K562 (cell line): ENCODE results near the gene ZNF280D. TPM values are rescaled to one million over a fixed set of nuclear protein-coding genes. Genes with fewer than 3 reads are reported as not detected.
A peak's percentile ranks its signal among the peaks of the same experiment; 100 is the strongest.

Source experiments
- CBX2 ChIP-seq: fragments of 200-600 bp; sonication (generic); IDR thresholded peaks from one replicate; pipeline ENCODE4 v1.6.1; 2012; ENCODE audit warnings: mild to moderate bottlenecking, low read length, inconsistent platforms; ENCODE audit not compliant: insufficient read depth, poor library complexity, severe bottlenecking
- GTF2F1 ChIP-seq: IDR thresholded peaks from 2 replicates; pipeline ENCODE4 v1.6.1; 2011; ENCODE audit warnings: low read depth, low read length, improper control_type of control experiment
- KLF10 ChIP-seq: fragments of 250-450 bp; sonication (Bioruptor Pico); IDR thresholded peaks from 2 replicates; pipeline ENCODE4 v1.6.1; 2021; ENCODE audit warnings: matching md5 sums
- MTA1 ChIP-seq: fragments of 450-650 bp; IDR thresholded peaks from 2 replicates; pipeline ENCODE4 v1.6.1; 2017; ENCODE audit warnings: borderline replicate concordance
- NFIX ChIP-seq: fragments of 250-450 bp; sonication (Bioruptor Pico); IDR thresholded peaks from 2 replicates; pipeline ENCODE4 v1.4.0; 2020; ENCODE audit warnings: low read depth, mild to moderate bottlenecking, moderate library complexity
- ZNF76 ChIP-seq: fragments of 250-450 bp; sonication (Bioruptor Pico); IDR thresholded peaks from 2 replicates; pipeline ENCODE4 v1.4.0; 2020; ENCODE audit warnings: mild to moderate bottlenecking, moderate library complexity, borderline replicate concordance
- polyA plus RNA-seq, 8 experiments: library from polyadenylated mRNA; depleted of rRNA in 4 of 8; stranded (reverse) in 5 of 8; unstranded in 3 of 8; fragments of >200 nt; fragmentation: Nextera tagmentation in 2 of 8; fragmentation: Illumina TruSeq in 1 of 8; extraction: Ambion mirVana in 2 of 8; extraction: Trizol in 1 of 8; gene quantifications; 2 replicates each; pipeline versions ENCODE4 v1.2.1 to v1.2.3, GENCODE V29; 2011 to 2014; ENCODE audit warnings: inconsistent platforms in 1 of 8, missing spikeins in 1 of 8
- total RNA-seq, 7 experiments: library from RNA; depleted of rRNA in 6 of 7; stranded (reverse); fragments of >200 nt in 6 of 7; fragmentation: Illumina TruSeq in 2 of 7; extraction: Trizol in 2 of 7; gene quantifications; 2 replicates each; pipeline versions ENCODE4 v1.2.1 to v1.2.3, GENCODE V29; 2011 to 2021; ENCODE audit warnings: low replicate concordance in 1 of 7
- TF ChIP-seq, protein P1 (sequence below): fragments of 150-350 bp; conservative IDR thresholded peaks from 2 replicates; pipeline ENCODE4 v1.6.1; 2014; ENCODE audit warnings: low read length
- TF ChIP-seq, protein P2 (sequence below): sonication (generic); formaldehyde crosslinking; IDR thresholded peaks from 2 replicates; pipeline ENCODE4 v1.8.0; 2022; ENCODE audit warnings: mild to moderate bottlenecking, missing genetic modification reagents, borderline replicate concordance
- TF ChIP-seq, protein P3 (sequence below): fragments of 450-650 bp; IDR thresholded peaks from 2 replicates; pipeline ENCODE4 v1.6.1; 2016; ENCODE audit warnings: mild to moderate bottlenecking, moderate library complexity

Gene ZNF280D
- total and polyA plus RNA-seq, 9 of the 15 experiments (the other 6 are each of a cell fraction or from before 2014, with no cell fraction given), result 8.3 to 21.8 (median 18.4) TPM

DNA sequence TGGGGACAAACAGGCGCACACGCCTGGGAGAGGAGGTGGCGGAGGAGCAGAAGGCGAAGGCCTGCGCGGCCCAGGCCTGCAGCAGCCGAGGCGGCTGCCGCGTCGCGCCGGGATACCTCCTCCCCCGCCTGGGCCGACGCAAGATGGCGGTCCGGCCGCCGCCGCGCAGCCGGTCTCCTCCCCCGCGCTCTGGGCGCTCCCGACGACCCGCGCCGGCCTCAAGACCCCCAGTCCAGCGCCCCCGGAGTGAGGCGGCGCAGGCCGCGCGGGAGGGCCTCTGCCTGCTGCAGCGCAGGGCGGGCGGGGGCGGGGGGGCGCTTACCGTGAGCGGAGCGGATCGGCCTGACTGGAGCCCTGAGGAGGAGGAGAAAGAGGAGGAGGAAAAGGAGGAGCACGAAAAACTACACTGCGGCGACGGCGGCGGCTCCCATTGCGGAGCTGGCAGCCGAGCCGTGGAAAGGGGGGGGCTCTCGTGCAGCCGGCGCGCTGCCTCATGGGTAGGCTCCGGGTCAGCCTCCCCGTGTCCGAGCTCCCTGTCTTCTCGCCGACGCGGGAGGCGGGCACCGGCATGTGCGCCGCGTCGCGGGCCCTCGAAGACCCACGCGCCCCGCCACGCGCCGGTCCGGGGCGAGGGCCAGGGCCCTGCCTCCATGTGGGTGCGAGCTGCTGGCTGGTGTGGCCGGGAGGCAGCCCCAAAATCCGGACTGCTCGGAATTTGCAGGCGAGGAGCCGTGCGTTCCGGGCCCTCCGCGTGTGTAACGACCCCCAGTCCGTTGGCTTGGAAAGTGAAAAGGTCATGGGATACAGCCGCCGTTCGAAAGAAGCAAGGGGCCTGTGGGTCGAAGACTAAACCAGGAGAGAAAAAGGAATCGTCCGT, at the start of gene ZNF280D (continued):
- no peak for TF ChIP-seq KLF10 (CRISPR knock-in tag)
- no peak for TF ChIP-seq NFIX (CRISPR knock-in tag)
- TF ChIP-seq, protein P1, sequence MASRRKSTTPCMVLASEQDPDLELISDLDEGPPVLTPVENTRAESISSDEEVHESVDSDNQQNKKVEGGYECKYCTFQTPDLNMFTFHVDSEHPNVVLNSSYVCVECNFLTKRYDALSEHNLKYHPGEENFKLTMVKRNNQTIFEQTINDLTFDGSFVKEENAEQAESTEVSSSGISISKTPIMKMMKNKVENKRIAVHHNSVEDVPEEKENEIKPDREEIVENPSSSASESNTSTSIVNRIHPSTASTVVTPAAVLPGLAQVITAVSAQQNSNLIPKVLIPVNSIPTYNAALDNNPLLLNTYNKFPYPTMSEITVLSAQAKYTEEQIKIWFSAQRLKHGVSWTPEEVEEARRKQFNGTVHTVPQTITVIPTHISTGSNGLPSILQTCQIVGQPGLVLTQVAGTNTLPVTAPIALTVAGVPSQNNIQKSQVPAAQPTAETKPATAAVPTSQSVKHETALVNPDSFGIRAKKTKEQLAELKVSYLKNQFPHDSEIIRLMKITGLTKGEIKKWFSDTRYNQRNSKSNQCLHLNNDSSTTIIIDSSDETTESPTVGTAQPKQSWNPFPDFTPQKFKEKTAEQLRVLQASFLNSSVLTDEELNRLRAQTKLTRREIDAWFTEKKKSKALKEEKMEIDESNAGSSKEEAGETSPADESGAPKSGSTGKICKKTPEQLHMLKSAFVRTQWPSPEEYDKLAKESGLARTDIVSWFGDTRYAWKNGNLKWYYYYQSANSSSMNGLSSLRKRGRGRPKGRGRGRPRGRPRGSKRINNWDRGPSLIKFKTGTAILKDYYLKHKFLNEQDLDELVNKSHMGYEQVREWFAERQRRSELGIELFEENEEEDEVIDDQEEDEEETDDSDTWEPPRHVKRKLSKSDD, result no peak
- TF ChIP-seq ZNF76, result peak; percentile 96
- no peak for TF ChIP-seq MTA1
- TF ChIP-seq CBX2, result no peak
- TF ChIP-seq, protein P2, sequence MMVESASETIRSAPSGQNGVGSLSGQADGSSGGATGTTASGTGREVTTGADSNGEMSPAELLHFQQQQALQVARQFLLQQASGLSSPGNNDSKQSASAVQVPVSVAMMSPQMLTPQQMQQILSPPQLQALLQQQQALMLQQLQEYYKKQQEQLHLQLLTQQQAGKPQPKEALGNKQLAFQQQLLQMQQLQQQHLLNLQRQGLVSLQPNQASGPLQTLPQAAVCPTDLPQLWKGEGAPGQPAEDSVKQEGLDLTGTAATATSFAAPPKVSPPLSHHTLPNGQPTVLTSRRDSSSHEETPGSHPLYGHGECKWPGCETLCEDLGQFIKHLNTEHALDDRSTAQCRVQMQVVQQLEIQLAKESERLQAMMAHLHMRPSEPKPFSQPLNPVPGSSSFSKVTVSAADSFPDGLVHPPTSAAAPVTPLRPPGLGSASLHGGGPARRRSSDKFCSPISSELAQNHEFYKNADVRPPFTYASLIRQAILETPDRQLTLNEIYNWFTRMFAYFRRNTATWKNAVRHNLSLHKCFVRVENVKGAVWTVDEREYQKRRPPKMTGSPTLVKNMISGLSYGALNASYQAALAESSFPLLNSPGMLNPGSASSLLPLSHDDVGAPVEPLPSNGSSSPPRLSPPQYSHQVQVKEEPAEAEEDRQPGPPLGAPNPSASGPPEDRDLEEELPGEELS (CRISPR knock-in tag), result peak; percentile 99
- TF ChIP-seq, protein P3, sequence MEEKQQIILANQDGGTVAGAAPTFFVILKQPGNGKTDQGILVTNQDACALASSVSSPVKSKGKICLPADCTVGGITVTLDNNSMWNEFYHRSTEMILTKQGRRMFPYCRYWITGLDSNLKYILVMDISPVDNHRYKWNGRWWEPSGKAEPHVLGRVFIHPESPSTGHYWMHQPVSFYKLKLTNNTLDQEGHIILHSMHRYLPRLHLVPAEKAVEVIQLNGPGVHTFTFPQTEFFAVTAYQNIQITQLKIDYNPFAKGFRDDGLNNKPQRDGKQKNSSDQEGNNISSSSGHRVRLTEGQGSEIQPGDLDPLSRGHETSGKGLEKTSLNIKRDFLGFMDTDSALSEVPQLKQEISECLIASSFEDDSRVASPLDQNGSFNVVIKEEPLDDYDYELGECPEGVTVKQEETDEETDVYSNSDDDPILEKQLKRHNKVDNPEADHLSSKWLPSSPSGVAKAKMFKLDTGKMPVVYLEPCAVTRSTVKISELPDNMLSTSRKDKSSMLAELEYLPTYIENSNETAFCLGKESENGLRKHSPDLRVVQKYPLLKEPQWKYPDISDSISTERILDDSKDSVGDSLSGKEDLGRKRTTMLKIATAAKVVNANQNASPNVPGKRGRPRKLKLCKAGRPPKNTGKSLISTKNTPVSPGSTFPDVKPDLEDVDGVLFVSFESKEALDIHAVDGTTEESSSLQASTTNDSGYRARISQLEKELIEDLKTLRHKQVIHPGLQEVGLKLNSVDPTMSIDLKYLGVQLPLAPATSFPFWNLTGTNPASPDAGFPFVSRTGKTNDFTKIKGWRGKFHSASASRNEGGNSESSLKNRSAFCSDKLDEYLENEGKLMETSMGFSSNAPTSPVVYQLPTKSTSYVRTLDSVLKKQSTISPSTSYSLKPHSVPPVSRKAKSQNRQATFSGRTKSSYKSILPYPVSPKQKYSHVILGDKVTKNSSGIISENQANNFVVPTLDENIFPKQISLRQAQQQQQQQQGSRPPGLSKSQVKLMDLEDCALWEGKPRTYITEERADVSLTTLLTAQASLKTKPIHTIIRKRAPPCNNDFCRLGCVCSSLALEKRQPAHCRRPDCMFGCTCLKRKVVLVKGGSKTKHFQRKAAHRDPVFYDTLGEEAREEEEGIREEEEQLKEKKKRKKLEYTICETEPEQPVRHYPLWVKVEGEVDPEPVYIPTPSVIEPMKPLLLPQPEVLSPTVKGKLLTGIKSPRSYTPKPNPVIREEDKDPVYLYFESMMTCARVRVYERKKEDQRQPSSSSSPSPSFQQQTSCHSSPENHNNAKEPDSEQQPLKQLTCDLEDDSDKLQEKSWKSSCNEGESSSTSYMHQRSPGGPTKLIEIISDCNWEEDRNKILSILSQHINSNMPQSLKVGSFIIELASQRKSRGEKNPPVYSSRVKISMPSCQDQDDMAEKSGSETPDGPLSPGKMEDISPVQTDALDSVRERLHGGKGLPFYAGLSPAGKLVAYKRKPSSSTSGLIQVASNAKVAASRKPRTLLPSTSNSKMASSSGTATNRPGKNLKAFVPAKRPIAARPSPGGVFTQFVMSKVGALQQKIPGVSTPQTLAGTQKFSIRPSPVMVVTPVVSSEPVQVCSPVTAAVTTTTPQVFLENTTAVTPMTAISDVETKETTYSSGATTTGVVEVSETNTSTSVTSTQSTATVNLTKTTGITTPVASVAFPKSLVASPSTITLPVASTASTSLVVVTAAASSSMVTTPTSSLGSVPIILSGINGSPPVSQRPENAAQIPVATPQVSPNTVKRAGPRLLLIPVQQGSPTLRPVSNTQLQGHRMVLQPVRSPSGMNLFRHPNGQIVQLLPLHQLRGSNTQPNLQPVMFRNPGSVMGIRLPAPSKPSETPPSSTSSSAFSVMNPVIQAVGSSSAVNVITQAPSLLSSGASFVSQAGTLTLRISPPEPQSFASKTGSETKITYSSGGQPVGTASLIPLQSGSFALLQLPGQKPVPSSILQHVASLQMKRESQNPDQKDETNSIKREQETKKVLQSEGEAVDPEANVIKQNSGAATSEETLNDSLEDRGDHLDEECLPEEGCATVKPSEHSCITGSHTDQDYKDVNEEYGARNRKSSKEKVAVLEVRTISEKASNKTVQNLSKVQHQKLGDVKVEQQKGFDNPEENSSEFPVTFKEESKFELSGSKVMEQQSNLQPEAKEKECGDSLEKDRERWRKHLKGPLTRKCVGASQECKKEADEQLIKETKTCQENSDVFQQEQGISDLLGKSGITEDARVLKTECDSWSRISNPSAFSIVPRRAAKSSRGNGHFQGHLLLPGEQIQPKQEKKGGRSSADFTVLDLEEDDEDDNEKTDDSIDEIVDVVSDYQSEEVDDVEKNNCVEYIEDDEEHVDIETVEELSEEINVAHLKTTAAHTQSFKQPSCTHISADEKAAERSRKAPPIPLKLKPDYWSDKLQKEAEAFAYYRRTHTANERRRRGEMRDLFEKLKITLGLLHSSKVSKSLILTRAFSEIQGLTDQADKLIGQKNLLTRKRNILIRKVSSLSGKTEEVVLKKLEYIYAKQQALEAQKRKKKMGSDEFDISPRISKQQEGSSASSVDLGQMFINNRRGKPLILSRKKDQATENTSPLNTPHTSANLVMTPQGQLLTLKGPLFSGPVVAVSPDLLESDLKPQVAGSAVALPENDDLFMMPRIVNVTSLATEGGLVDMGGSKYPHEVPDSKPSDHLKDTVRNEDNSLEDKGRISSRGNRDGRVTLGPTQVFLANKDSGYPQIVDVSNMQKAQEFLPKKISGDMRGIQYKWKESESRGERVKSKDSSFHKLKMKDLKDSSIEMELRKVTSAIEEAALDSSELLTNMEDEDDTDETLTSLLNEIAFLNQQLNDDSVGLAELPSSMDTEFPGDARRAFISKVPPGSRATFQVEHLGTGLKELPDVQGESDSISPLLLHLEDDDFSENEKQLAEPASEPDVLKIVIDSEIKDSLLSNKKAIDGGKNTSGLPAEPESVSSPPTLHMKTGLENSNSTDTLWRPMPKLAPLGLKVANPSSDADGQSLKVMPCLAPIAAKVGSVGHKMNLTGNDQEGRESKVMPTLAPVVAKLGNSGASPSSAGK, result peak; percentile 100
- TF ChIP-seq GTF2F1, result peak; percentile 68; the same call in 1 of the 2 replicates
